A673 (cell line): Measurements from ENCODE around the gene ASXL1. TPM values are rescaled to one million over a fixed set of nuclear protein-coding genes. Genes with fewer than 3 reads are reported as not detected.

Experiments used
- BruUV-seq: library from RNA; stranded (reverse); fragments of 400-500 nt; replicated peaks from 2 replicates; lab custom pipeline; 2021; lab: Mats Ljungman, UMichigan
- CTCF ChIA-PET: fragments of 300-600 bp; sonication (Branson Sonifier 250); formaldehyde crosslinking; loops from one replicate; lab custom pipeline; 2022; ENCODE audit warnings: antibody characterized with exemption; lab: Charles Lee
- POLR2A ChIA-PET: fragments of 300-600 bp; sonication (Branson Sonifier 250); formaldehyde crosslinking; loops from one replicate; lab custom pipeline; 2022; ENCODE audit warnings: antibody characterized with exemption; ENCODE audit not compliant: low non-redundant PET; lab: Charles Lee
- DNase-seq: peaks from one replicate; pipeline ENCODE4 v3.0.0-alpha.2; 2015; ENCODE audit warnings: low spot score
- H3K27ac ChIP-seq: fragments of 200-600 bp; sonication (generic); 2 replicates; pipeline ENCODE4 v1.5.1; 2016; ENCODE audit warnings: mixed run types, low read depth, mild to moderate bottlenecking, mixed read lengths, antibody characterized with exemption, low read length; ENCODE audit not compliant: poor library complexity, severe bottlenecking
- H3K27me3 ChIP-seq: fragments of 200-600 bp; sonication (generic); replicated peaks from 2 replicates; pipeline ENCODE4 v1.6.1; 2017; ENCODE audit warnings: mixed run types, low read depth, mild to moderate bottlenecking, mixed read lengths, antibody characterized with exemption, low read length; ENCODE audit not compliant: insufficient read depth, poor library complexity
- H3K36me3 ChIP-seq: fragments of 200-600 bp; sonication (generic); 2 replicates; pipeline ENCODE4 v1.6.1; 2016; ENCODE audit warnings: mixed run types, mild to moderate bottlenecking, mixed read lengths, antibody characterized with exemption, low read length; ENCODE audit not compliant: insufficient read depth, poor library complexity, severe bottlenecking
- H3K4me1 ChIP-seq: fragments of 200-600 bp; sonication (generic); 2 replicates; pipeline ENCODE4 v1.6.1; 2017; ENCODE audit warnings: mixed run types, mild to moderate bottlenecking, mixed read lengths, antibody characterized with exemption, low read length; ENCODE audit not compliant: insufficient read depth, poor library complexity, severe bottlenecking
- H3K4me3 ChIP-seq: fragments of 200-600 bp; sonication (generic); 2 replicates; pipeline ENCODE4 v1.5.1; 2016; ENCODE audit warnings: low read depth, mixed run types, mild to moderate bottlenecking, mixed read lengths, low read length; ENCODE audit not compliant: poor library complexity, severe bottlenecking
- H3K9me3 ChIP-seq: fragments of 200-600 bp; sonication (generic); 2 replicates; pipeline ENCODE4 v1.6.1; 2016; ENCODE audit warnings: mixed run types, low read depth, mild to moderate bottlenecking, mixed read lengths, antibody characterized with exemption, low read length; ENCODE audit not compliant: poor library complexity, severe bottlenecking
- CTCF ChIP-seq: fragments of 300-800, 200-600 bp; sonication (generic); conservative IDR thresholded peaks from 2 replicates; pipeline ENCODE4 v1.5.1; 2017; ENCODE audit warnings: low read depth, mild to moderate bottlenecking, antibody characterized with exemption, low read length, moderate library complexity, mixed read lengths
- EZH2 ChIP-seq: fragments of 200-600 bp; sonication (generic); IDR thresholded peaks from 2 replicates; pipeline ENCODE4 v1.6.1; 2017; ENCODE audit warnings: borderline replicate concordance, low read depth, mild to moderate bottlenecking, mixed read lengths, antibody characterized with exemption, low read length; ENCODE audit not compliant: poor library complexity, severe bottlenecking
- intact Hi-C: fragments of 100-400 bp; cut with micrococcal nuclease; formaldehyde crosslinking; loops from one replicate; pipeline ENCODE4 v1.10.0; 2022; ENCODE audit not compliant: unreplicated experiment
- total RNA-seq: library from RNA; stranded (reverse); gene quantifications from 2 replicates; pipeline ENCODE4 v1.2.3, GENCODE V29; 2021

ASXL1 gene
- total RNA-seq, 1 experiment from 2014 or later: 101 TPM

GRCh38 chr20:32487381-32487780 is 129.2 kb downstream of the ASXL1 start:
- POLR2A ChIA-PET: no interaction called here
- Histone ChIP-seq H3K9me3 (no peaks in the 10 kb centered on the region), H3K27me3 (peaks cover 4% of the 10 kb centered on the region), H3K27ac (no peak overlapping the region), H3K4me1 (no peaks in the 10 kb centered on the region), H3K4me3 (no peak overlapping the region), H3K36me3 (no peaks in the 10 kb centered on the region)
- no TSS peak for BruUV-seq
- DNase-seq: no peak
- TF ChIP-seq EZH2 (no peak), CTCF (no peak)
- intact Hi-C loops: no loop called here
- CTCF ChIA-PET: no interaction called here

GRCh38 chr20:32488066-32488838 is 130.1 kb downstream of the ASXL1 start:
- intact Hi-C loops: no loop called here
- no peak for TF ChIP-seq CTCF
- TF ChIP-seq EZH2: no peak
- BruUV-seq: no TSS peak
- no peaks in the 10 kb centered on the region for H3K36me3 ChIP-seq
- no peaks in the 10 kb centered on the region for H3K9me3 ChIP-seq
- no peak overlapping the region for H3K4me3 ChIP-seq
- no peak for DNase-seq
- H3K27ac ChIP-seq: no peak overlapping the region
- ChIA-PET CTCF (no interaction called here), POLR2A (no interaction called here)
- peaks cover 4% of the 10 kb centered on the region for H3K27me3 ChIP-seq
- no peaks in the 10 kb centered on the region for H3K4me1 ChIP-seq

Other genes with a start within 250 kb of the ASXL1 start
- 54.1 and 54.4 TPM in 2 replicates for gene TM9SF4, start 248.6 kb upstream of the ASXL1 start, total RNA-seq
- 36.8 and 40.4 TPM in 2 replicates for gene PLAGL2, start 150.6 kb upstream of the ASXL1 start, total RNA-seq
- gene POFUT1, start 150.5 kb upstream of the ASXL1 start, total RNA-seq: 55.9 and 56.6 TPM in 2 replicates
- 24.3 and 25.4 TPM in 2 replicates for gene KIF3B, start 80.7 kb upstream of the ASXL1 start, total RNA-seq
- 1.4 and 3.2 TPM in 2 replicates for gene NOL4L, start 227.0 kb downstream of the ASXL1 start, total RNA-seq